HG03571 (cell line): Measurements from ENCODE around the gene GPN1.
"Not testable (repeated sequence)": the region's sequence is repeated elsewhere in the genome, so short reads cannot be mapped to it uniquely, and the experiment has no call there.

Experiments used
- ATAC-seq: cut with Tn5 transposase; IDR thresholded peaks from one replicate; pipeline ENCODE4 v1.9.1; 2021; ENCODE audit not compliant: unreplicated experiment

Gene GPN1

GRCh38 chr2:27626921-27627320 lies 1.9 kb upstream of the GPN1 start:
- ATAC-seq, result not testable (repeated sequence)

- ATAC-seq, result peak; percentile 7
Observed at GRCh38 chr2:27627963-27628766, 685 bp upstream of the GPN1 start.

DNA sequence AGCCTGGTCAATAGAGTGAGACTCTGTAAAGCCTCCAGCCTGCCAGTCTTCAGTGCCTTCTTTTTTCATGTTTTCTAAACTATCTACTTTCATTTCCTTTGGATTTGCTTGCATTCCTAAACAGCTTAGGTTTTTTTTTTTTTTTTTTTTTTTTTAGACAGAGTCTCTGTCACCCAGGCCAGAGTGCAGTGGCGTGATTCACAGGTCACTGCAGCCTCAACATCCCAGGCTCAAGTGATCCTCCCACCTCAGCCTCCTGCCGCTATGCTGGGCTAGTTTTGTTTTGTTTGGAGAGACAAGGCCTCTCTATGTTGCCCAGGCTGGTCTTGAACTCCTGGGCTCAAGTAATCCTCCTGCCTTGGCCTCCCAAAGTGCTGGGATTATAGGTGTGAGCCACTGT lies 1.4 kb downstream of the GPN1 start:
- ATAC-seq, result not testable (repeated sequence)

GRCh38 chr2:27634291-27634690 lies 5.4 kb downstream of the GPN1 start:
- ATAC-seq, result no peak

DNA sequence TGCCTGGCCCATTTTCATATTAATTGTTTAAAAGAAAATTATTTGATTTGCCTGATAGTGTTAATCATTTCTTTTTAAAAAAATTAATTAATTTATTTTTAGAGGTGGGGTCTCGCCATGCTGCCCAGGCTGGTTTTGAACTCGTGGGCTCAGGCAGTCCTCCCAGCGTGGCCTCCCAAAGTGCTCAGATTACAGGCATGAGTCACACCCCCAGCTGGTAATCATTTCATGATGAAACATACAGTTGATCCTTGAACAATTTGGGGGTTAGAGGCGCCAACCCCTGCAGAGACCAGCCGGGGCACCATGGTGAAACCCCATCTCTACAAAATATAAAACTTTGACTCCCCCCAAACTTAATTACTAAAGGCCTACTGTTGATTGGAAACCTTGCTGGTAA lies 7.9 kb downstream of the GPN1 start:
- no peak for ATAC-seq

- no peak for ATAC-seq
Observed at GRCh38 chr2:27638037-27638637, 9.3 kb downstream of the GPN1 start.

- no peak for ATAC-seq
Observed at GRCh38 chr2:27638709-27639108, 9.9 kb downstream of the GPN1 start.

DNA sequence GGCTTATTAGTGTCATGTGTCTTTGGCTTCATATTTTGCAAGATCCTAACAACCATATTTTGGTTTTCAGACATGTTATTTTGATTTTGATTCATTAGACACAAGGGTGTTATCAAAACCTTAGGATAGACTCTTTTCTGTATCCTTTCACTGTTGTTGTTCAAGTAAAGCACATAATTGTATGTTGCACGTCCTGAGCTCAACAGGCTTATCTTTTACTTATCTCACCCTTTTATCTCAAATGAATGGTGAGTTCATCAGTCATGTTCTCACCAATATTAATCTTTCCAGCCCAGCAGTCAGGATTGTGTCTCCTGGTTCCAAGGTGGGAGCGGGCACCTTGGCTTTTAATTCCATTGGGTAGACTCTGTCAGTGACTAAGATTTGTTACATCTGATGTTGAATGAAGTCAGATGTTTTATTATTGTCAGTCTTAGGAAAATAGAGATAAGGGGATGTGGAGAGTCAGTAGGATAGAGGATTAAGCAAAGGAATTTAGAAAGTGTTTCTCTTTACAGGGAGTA lies 11.9 kb downstream of the GPN1 start:
- no peak for ATAC-seq

DNA sequence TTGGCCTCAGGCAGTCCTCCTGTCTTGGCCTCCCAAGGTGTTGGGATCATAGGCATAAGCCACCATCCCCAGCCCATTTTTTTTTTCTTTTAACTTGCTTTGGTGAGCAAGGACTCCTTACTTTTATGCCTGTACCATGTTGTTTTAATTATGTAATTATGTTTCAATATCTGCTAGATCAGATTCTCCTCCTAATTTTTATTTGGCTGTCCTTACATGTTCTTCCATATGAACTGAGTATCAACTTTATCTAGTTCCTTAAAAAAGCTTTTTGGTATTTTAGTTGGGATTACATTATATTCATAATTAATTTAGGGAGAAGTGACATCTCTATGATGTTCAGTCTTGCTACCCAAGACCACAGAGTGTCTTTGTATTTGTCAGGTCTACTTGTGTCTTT lies 16.3 kb downstream of the GPN1 start:
- no peak for ATAC-seq

DNA sequence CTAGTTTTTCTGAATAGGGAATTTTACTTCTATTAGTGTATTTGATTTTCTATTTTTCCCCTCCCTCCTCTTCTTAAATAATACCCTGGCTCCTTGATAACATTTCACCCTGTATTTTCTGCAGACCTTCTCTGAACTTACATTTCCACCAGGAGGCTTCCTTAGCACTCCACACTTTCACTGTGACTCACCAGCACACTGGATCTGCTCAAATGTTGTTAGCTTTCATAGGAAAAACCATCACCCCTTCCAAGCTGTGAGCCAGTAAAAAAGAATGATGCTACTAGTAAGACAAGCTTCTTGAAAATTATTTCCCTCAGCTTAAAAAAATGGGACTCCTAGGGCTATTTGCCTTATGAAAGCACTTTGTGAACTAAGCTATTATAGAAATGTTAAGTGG lies 18.4 kb downstream of the GPN1 start:
- no peak for ATAC-seq

GRCh38 chr2:27647737-27648136 lies 18.9 kb downstream of the GPN1 start:
- no peak for ATAC-seq

GRCh38 chr2:27651056-27651455 lies 22.2 kb downstream of the GPN1 start:
- no peak for ATAC-seq

DNA sequence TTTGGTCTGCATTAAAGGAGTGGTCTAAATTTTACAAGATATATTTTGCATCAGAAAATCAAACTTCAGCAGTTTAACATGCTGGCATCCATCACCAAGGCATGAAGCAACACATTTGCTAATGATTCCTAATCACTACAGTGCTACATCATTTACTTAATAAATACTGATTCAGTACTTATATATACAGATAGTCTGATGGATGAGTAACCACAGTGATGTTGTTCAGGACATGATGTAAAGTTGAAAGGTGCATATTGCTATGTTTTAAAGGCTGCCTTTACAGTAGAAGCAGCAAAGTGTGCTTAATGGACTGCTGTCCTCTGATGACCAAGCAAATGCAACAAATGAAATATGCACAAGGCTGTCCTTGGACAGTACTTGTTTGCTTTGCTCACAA lies 23.5 kb downstream of the GPN1 start:
- ATAC-seq, result no peak

DNA sequence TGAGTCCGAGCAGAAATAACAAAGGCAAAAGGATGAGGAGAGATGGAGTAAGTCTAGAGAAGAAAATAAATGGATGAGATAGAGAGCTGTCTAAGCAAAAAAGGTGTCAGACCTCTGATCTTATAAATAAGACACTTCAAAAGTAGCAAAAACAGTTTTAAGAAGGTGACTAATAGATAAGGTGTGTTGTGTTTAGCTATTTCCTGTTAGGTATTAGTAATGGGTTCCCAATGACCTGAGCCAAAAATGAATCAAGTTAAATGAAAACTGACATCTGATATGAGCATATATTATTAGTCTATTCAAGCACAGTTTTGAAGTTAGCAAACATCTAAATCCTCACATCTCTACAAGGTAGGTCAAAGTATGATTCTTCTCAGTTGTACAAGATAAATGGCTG lies 23.9 kb downstream of the GPN1 start:
- ATAC-seq, result no peak

GRCh38 chr2:27653397-27653796 lies 24.5 kb downstream of the GPN1 start:
- ATAC-seq, result no peak

- no peak for ATAC-seq
Observed at GRCh38 chr2:27655155-27655951, 26.5 kb downstream of the GPN1 start.

DNA sequence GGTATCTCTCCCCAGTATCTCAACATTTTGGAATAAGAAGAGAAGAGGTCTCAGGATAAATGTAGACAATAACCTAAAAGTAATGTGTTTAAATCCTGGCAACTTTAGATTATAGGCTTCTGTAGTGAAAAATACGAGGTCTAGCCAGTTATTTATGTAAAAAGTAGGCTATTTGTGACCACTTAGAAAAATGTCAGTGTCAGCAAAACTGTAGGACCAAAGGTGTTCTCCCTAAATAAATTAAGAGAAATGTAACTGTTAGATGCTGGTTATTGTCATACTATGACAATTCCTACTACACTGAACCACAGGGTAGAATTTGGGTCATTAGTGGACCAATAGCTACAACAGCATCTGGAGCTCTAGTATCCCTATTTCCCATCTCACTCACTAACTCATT lies 32.5 kb downstream of the GPN1 start:
- ATAC-seq, result no peak

DNA sequence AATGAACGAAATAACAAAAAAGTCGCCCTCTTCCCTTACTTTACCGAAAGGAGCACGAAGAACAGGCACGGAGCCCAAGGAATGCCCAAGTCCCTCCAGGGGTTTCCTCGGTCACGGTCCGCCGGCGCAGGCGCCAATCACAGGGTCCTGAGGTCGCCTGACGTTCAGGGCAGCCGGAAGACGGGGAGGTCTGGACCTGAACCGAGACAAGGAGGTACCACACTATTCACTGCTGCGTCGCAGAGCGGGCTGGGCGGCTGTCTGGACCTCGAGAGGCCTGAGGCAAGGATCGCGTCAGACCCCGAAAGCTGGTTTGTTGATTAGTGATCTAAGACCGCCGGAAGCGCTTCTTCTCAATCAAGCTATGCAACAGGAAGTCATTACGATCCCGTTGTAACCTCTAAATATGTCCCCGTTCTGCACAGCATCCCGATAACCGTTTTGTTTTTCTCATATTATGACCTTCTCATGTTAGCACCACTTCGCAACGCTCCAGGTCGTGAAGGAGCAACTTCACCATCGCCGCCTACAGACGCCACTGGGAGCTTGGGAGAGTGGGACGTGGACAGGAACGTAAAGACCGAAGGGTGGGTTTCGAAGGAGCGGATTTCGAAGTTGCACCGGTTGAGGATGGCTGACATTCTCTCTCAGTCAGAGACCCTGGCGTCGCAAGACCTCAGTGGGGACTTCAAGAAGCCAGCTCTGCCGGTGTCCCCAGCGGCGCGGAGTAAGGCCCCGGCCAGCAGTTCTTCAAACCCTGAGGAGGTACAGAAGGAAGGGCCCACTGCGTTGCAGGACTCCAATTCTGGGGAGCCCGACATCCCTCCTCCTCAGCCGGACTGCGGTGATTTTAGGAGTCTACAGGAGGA lies 34.7 kb downstream of the GPN1 start, which contains the start of the genes SLC4A1AP and SUPT7L:
SLC4A1AP (plus strand) TSS at position 605 of the 869 bp plus-strand sequence; CDS start at position 631, 26 bp downstream.
SUPT7L (minus strand) TSS at position 330 of the 869 bp plus-strand sequence. CDS start 1,422 bp downstream, outside the sequence.
- ATAC-seq, result peak; percentile 71

DNA sequence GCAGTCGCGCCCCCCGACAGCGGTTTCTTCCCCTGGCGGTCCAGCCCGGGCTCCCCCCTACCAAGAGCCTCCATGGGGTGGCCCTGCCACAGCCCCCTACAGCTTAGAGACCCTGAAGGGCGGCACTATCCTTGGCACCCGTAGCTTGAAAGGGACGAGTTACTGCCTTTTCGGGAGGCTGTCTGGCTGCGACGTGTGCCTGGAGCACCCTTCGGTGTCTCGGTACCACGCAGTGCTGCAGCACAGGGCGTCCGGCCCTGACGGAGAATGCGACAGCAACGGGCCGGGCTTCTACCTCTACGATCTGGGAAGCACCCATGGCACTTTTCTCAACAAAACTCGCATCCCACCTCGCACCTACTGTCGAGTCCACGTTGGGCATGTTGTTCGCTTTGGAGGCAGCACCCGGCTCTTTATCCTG lies 35.3 kb downstream of the GPN1 start:
- ATAC-seq, result no peak

GRCh38 chr2:27664622-27665363 lies 35.9 kb downstream of the GPN1 start:
- ATAC-seq, result no peak
